MV-4-11 (cell line): ENCODE data around the gene SENP1.

Source experiments
- DNase-seq: peaks from one replicate; lab custom pipeline; 2025; lab: John Stamatoyannopoulos, UW

The SENP1 gene

DNA sequence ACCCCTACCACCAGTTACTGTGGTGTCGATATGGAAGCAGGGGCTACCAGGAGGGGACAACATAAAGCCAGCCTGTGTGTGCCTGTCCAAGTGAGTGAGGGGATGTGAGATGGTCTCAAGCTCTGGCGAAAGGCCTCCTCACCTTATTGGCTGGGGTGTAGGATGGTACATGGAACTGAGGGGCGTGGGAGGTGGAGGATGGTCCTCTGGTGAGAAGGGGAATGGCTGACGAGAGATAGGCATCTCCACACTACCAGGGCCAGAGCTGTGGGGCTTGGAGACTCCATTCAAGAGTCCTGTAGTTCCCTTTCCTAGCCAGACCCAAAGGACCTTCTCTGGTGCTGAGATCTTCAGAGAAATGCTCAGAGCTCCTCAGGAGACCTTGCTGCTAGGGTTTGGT lies 69.1 kb downstream of the SENP1 start:
- DNase-seq = no peak

DNA sequence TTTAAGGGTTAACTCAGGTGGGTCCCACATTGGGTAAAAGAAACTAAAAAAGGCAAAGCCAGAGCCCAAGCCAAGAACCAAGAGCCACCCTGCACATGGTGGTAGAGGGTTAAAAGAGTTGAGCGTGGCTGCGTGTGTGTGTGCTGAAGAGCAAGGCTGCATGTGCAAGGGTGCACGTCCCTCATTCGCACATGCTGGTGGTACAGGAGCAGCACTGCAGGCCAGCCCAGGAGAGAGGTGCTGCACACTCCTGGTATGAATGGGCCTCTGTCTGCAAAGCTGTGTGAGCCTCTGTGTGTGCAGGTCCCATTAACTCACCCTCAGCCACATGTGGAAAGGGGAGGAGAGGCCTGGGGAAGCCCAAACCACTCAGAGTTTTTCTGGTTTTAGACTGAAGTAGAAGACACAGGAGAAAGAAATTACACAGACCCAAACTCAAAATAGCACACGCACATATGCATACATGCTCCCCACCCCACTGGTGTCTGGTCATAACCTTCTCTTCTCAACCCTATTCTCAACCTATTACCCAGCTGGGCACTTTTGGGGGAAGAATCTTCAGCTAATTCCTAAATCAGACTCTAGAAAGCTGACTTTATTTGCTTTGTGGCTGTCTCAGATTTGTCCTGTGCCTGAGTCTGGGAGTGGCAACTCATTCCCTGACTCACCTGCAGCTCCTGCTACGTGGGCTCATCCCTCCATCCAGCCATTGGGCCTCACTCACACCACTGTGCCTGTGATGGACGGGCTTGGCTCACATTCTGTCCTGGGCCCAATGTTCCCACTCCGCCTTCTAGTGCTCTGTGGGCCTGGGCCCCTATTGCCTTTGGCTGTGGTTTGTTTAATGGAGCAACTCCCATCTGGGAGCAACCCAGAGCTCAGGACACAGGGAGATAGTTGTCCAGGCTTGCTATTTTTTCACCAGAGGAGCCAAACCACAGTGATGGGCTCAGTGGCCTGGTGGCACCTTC lies 70.8 kb downstream of the SENP1 start:
- DNase-seq = no peak

DNA sequence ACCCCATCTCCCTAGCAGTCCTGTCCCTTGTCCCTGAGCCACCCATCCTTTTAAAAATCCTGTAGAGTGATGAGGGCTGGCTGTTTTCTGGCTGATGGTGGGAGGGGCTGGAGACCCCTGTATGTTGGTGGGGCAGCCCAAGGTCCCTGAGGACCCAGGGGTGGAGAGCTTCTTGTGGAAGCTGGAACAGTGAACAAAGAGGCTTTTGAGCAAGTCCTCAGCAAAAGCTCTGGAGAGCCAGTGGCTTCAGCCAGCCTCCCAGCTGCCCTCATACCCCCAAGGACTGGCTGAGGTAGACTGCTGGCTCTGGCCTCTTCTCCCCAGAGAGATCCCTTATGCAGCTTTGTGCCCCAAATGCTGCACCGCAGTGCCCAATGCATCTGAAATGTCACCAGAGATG lies 72.4 kb downstream of the SENP1 start:
- DNase-seq = no peak

DNA sequence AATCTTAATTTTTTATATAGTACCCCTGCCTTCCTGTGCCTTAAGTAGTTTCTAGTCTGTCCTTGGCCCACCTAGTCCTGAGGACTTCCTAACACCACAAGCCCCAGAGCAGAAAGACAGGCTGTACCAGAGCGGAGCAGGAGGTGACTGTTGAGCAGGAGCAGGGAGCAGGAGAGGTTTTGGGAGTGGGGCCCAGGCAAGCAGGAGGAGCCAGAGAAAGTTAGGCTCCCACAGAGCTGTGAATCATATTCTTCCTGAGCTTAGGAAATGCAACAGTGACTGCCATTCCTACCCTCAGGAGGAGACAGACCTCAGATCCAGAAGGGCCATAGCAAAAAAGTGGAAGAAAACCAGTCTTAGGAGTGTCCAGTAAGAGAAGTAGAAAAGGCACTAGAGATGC lies 73.3 kb downstream of the SENP1 start:
- DNase-seq = no peak

DNA sequence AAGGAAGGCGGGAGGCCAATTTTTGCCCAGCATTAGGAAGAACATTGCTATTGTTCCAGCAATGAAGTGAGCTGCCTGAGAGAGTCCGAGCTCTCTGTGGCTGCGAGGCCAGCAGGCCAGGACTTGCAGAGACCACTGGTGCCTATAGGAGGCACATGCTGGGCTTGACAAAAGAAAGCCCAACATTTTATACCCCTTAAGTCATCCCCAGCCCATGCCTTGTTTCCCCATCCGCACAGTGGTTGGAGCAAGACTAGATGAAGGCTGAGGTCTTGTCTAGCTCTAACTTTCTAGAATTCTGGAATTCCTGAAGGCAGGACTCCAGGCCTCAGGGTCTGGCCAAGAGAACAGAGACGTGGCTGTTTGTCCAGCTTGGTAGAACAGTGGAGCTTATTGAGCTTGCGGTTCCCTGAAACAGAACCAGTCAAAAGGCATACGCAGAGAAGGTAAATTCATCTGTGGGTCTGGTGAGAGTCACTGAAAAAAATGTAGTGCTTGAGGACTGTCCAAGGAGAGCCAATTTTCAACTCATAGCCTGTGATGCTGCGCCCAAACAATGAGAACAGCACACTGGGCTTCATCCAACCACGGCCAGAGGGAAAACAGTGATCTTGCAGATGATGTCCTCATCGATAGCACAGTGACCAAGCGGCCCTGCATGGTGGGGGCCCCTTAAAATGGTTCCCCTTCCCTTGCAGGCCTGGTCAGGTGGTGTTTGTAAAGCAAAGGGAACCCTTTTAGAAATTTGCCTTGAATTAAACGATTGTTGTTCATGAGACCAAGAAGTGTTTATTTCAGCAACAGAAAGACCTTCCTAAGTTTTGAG lies 74.5 kb downstream of the SENP1 start:
- DNase-seq = no peak

DNA sequence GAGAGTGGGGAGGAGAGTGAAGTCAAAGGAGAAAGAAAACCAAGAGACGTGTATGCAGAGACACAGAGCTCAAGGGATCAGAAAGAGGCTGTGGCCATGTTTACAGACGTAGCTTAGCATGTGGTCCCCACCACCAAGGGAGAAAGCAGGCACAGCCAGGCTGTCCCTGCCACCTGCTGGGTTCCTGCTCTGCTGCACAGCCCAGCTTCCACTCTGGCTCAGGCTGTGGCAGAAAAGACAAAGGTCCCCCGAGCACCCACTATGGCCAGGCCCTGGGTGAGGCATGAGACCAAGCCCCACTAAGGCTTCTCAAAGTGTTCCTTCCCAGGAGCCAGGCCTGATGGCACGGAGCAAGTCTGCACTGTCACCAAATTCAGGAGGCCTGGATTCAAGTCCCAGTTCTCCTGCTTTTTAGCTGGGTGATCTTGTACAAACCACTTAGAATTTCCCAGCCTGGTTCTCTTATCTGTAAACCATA lies 75.7 kb downstream of the SENP1 start:
- no peak for DNase-seq

DNA sequence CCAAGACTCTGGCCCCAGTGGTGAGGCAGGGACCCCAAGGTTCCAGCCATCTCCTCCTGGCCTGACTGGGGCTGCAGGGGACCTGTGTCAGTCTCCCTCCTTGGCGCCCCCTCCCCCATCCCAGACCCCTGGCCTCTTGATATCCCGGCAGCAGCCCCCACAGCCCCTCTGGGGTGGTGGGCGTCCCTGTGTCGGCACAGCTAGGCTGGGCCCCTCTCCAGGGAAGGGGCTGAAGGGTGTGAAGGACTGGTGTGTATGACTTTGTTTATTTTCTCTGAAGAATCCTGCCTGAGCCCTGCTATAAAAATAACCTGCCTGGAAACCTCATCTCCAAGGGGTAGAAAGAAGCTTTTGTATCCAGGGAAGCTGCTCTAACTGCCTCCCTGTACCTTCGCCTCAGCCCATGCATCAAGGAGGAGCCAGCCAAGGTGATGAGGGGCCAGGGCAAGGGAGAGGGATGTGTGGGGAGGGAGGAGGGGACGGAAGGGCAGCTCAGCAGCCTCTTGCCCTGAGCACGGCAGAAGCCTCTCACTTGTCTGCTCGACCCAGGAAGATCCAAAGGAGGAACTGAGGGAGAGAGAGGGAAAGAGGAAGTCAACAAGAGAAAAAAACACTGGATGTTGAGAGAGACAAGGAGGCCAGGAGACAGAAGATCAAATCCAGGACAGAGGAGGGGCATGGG lies 76.2 kb downstream of the SENP1 start:
- peak; percentile 37 for DNase-seq

DNA sequence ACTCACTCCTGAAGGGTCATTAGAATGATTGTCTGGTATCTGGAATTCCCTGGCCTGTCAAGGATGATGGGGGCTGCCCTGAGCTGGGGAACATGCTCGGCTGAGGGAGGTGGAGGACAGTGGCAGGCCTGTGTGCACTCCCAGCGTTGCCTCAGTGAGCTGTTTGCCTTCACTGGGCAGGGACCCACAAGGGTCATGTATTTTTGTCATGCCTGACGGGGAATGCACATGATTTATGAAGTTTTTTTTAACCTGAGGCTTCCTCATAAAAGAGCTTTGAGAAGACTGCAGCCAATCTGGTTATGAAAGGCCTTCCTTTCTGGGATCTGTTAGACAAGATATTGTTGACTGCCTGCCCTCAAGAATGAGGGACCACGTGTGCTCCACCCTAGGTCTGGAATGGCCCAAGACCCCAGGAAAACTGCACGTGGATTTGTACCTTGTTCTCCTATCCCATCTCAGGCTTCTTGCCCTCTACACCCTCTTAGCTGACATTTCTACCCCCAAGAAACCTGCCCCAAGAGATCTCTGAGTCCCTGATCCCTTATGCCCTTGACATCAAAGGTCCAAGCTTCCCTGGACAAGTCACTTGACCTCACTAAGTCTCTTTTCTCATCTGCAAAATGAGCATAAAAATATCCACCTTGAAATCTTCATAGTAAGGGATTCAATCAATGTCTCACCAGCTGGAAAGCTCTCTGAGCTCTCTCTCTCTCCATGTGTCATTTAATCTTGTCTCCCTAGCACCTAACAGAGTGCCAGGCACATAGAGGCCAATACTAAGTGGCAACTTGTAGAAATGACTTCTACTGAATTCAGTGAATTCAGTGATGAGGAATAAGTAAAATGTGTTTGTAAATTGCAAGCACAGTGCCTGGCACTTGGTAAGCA lies 77.1 kb downstream of the SENP1 start:
- no peak for DNase-seq

DNA sequence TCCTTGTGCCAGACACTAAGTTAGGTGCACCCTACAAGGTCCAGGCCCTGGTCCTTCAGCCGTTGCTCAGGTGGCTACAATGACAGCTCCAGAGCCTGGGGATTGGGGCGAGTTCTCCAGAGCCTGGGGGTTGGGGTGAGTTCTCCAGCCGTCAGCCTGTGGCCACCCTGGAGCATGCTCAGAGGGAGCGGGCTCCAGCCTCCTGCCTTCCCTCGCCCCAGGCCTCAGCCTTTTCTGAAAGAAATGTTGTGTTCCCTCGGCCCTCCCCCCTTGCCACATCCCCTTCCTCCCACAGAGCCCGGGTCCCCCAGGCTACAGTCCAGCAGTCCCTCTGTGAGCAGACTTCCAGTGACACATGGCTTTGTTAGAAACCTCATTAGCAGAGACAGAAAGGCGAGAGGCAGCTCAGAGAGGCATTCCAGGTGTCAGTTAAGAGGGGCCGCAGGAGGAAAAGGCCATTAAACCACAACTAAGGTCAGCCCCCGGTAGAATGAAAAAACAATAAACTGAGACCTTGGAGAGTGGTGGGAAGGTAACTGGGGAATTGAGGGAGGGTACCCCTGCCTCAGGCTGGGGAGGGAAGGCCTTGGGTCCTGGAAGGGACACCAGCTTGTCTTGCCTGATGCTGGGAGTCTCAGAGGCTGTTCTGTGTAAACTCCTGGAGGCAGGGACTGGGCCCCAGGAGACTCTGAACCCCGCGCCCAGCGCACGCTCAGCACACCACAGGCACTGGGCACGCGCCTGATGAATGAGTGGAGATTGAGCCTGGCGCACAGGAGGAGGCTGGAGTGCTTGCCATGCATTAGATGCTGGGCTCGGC lies 78.5 kb downstream of the SENP1 start:
- no peak for DNase-seq

DNA sequence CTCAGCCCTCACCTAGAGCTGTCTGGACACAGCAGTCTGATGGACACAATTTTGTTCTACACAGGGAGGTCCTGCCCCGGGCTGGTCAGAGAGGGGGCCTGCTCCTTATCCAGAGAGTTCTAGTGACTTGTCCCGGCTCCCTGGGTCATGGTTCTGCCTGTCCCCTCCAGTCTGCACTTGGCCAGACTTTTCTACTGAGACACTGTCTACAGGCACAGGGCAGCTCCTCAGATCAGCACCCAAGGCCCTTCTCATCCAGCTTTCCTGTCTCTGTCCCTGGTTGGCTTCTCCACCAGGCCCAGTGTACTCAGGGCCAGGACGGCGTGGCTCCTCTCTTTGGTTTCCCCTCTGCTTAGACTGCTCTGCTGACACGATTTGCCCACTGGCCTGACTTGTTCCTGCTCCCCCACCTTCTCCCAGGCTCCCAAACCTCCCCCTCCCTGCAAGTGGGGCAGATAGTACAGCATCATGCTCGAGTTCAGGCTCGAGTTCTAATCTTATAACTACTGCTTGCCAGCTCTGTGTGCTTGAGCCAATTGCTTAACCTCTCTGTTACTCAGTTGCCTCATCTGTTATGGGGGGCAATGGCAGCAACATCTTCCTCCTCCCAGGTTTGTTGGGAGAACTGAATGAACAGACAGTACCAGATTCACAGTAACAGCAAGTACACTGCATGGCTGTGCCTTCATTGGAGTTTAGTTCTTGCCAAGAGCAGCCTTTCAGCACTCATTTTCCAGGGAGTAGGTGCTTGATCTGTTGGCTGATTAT lies 79.6 kb downstream of the SENP1 start:
- no peak for DNase-seq

DNA sequence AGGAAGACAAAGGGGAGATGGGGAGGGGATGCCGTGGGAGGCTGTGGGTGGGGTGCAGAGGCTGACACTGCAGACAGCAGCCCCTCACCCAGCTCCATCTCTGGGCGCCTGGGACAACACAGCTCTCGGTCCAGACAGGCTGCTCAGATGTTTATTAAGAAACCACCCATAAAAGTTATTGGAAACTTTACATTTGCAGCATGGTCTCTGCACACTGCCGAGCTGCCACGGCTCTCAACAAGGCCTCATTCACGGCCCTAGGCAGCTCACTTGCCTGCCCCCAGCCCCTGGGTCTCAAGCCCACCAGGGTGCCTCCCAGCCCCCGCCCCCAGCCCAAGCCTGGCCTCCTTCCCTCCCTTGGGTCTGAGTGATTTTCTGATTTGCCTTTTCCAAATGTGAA lies 80.6 kb downstream of the SENP1 start:
- no peak for DNase-seq

DNA sequence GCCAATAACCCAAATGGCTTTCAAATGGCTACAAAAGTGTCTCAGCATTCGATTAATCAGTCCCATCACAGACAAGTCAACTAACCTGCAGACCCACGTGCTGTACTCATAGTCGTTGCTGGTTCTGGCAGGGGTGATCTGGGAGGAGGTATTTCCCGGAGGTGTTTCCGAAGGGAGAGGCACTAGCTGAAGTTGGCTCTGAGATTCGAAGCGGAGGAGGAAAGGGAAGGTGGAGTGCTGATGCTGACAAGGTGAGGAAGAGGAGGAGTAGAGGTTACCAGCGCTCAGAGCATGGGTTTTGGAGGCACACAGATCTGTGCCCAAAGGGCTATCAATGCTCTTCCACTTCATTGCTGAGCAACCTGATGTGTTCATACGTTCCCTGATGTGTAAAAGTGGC lies 81.1 kb downstream of the SENP1 start:
- DNase-seq = no peak

DNA sequence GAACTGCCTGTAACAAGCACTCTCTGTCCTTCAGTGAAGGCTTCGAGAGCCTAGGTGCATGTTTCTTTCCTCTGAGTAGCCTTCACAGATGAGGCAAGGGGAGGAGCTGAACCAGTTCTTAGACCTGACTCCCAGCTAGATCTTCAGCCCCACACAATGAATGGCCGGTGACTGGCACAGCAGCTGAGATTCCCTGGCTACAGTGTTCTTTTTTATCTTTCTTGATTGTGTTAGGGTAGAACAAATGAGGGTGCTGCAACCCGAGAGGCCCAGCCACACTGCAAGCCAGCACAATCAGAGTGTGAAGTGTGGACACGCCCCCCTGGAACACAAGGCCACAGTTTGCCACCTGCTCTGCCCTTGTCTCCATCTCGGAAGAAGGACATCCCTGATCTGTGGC lies 82.5 kb downstream of the SENP1 start:
- DNase-seq = no peak

DNA sequence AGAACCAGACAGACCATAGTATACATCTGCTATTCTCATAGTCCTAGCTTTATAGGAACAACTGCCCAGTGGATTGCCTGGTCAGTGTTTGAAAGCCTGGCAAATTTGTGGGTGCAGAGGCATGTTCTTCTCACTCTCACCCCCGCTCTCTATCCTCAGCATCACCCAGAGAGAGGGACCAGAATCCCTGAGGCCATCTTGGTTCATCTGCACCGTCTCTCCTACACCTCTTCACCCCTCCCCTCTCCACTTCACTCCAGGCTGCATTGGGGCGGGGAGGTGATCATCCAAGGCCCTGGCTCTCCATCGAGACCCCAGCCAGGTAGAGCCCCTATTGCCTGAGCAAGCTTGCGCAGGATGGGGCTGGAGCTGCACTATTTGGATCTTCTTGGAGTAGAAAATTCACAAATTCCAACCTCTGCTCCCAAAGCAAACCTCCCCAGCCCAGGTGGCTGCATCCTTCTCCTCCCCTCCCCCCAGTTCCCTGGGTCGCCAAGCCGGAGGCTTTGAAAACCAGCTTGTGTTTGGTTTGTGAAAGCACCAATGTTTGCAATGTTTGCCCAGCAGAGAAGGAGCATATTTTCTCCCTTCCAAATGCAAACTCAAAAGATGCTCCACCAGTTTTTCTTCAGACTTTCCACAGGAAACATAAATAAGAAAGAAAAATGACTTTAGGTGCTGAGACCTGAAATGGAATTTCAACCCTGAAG lies 83.0 kb downstream of the SENP1 start:
- DNase-seq = no peak

DNA sequence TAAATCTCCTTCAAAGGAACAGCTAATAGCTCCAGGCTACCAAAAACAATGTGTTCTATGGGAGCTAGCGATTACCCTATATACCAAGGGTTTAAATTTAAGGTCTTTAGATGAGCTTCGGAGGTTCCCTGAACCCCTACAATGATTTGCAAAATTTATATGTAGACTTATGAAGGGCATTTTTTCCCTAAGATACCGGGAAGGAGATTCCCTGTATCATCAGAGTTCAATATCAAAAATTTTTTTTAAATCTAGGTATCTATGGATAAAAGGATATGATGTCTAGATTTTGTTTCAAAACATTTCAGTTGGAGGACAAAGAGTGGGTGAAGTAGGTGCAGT lies 83.7 kb downstream of the SENP1 start:
- no peak for DNase-seq

DNA sequence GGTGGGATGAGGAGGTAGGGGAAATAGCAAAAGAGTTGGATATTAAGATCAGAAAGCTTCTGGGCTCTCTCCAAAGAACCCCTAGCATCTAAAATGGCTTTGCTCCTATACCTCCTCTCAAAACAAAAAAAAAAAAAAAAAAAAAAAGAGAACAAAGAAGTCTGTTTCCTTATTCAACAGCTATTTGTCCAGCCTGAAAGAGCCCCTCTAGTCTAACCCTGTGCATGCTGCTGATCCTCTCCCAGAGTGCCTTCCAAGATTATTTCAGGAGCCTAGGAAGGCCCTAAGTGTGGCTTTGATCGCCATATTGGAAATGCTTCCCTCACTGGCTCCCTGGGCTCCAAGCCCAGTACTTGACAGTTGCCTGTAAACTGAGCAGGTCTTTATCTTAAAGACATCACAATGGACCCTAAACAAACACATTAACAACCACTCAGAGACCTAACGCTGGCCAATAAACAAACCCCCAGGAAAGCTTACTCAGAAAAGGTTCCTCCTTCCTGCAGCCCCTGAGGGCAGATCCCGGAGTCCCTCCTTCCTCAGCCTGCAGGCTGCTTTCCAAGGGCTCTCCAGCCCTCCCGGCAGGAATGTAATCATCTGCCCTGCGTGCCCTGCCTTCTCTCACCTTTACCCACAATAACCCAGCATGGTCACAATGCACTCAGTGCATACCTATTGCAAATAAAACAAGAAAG lies 84.2 kb downstream of the SENP1 start:
- DNase-seq = no peak

DNA sequence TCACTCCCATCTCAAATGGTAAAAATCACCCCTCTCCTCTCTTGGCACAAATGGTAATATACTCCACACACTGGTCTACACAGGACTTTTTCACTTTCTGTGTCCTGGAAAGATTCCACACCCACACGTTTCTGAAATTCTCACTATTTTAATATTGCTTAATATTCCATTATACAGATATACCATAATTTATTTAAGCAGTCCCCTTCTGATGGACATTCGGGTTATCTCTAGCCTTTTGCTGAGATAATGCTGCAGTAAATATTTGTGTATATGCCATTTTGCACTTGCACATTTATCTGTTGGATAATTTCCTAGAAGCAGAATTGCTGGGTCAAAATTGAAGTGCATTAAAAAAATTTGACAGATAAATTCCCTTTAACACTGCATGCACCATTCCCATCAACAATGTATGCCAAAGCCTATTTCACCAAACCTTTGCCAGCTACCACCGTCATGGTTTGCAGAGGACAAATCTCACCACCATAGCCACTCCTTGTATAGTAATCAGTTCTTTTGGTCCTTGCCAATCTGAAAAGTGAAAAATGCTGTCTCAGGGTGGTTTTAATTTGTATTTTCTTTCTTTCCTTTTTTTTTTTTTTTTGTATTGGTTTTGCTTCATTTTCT lies 86.1 kb downstream of the SENP1 start:
- DNase-seq = no peak

DNA sequence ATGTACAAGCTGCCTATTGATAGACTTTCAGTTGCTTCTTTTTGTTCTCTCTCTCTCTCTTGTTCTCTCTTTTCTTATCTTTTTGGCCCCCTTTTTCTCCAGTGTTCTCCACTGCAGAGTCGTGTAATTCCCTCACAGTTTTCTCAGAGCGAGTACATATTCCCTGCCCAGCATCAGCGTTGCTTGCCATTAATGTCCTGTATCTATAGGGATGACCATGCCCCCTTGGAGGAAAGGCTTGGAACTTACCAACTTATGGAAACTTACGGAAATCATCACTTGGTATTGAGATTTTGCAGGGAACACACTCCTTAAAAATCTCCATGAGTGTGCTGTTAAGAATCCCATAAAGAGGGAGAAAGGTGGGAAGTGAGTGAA lies 87.3 kb downstream of the SENP1 start:
- no peak for DNase-seq
